Stomach smooth muscle (tissue), 2 donors: Measurements from ENCODE around the gene PARP11.

Source experiments
- H3K27ac ChIP-seq: one replicate; pipeline ENCODE4 v1.7.0; 2013; ENCODE audit warnings: mild to moderate bottlenecking, low read length, inconsistent platforms
- H3K27me3 ChIP-seq, 2 donors: one replicate each; pipeline ENCODE4 v1.7.0; 2013; ENCODE audit warnings: low read length in 2 of 2; ENCODE audit not compliant: insufficient read depth in 2 of 2, control insufficient read depth in 1 of 2
- H3K36me3 ChIP-seq, 2 donors: one replicate each; pipeline ENCODE4 v1.7.0; 2013; ENCODE audit warnings: low read length in 2 of 2; ENCODE audit not compliant: control insufficient read depth in 2 of 2, insufficient read depth in 2 of 2
- H3K4me1 ChIP-seq: one replicate; pipeline ENCODE4 v1.7.0; 2013; ENCODE audit warnings: low read length; ENCODE audit not compliant: control insufficient read depth, insufficient read depth
- H3K4me3 ChIP-seq, 2 donors: one replicate each; pipeline ENCODE4 v1.7.0; 2013; ENCODE audit warnings: low read length in 2 of 2
- H3K9ac ChIP-seq, 2 donors: one replicate each; pipeline ENCODE4 v1.7.0; 2013; ENCODE audit warnings: low read length in 2 of 2, mild to moderate bottlenecking in 1 of 2
- H3K9me3 ChIP-seq, 2 donors: one replicate each; pipeline ENCODE4 v1.7.0; 2013; ENCODE audit warnings: low read length in 2 of 2; ENCODE audit not compliant: control insufficient read depth in 2 of 2
- donor health status: healthy.
- donor health status: Pancreatic carcinoma.

Gene PARP11

GRCh38 chr12:3770891-3771290, 102.3 kb downstream of the PARP11 start:
- H3K27ac ChIP-seq, result no peak overlapping the region
- H3K27me3 ChIP-seq, result no peaks in the 10 kb centered on the region
- H3K9ac ChIP-seq, result no peak overlapping the region
- H3K36me3 ChIP-seq, result no peaks in the 10 kb centered on the region
- no peak overlapping the region for H3K4me3 ChIP-seq
- H3K9me3 ChIP-seq, result no peaks in the 10 kb centered on the region
- H3K4me1 ChIP-seq, result no peaks in the 10 kb centered on the region

DNA sequence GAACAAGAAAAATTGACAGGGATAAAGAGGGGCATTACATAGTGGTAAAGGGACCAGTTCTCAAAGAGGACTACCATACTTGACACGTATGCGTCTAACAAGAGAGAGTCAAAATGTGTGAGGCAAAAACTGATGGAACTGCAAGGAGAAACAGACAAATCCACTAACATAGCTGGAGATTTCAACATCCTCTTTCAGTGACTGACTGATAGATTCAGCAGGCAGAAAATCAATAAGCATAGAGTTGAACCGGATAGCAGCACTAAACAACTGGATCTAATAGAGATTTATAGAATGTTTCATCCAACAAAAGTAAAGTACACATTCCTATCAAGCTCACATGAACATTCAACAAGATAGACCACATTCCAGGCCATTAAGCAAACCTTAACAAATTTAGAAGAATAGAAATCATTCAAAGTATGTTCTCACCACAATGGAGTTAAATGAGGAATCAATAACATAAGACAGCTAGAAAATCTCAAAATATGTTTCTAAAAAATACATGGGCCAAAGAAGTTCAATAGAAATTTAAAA, 104.2 kb downstream of the PARP11 start:
- no peak overlapping the region for H3K4me3 ChIP-seq
- H3K27me3 ChIP-seq, result no peaks in the 10 kb centered on the region

DNA sequence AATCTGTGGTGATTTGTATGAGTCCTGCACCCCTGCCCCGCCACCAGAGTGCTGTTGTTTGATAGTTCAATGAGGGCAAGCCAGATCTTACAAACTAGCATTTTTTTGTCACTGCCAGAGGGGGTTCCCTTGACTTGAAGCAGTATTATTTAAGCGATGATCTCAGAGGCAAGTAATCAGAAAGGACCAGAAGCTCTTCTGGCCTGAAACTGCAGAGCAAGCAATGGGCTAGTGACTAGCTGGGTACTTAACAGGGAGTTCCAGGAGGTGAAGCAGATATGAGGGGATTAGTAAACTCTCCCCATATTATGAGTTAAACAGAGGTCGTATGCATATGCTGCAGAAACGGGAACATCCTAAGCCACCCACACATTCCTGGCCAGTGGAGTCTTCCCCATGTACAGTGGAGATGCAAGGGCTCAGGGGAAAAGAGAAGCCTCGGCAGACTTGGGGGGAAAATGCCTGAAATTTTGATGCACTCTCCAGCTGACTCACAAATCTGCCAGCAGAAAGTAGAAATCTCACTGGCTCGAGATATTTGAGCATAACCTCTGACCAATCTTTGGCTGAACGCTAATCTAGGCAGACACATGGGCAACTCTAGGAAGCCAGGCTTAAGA, 112.0 kb downstream of the PARP11 start:
- no peak overlapping the region for H3K27ac ChIP-seq
- no peak overlapping the region for H3K9ac ChIP-seq
- H3K4me1 ChIP-seq, result no peaks in the 10 kb centered on the region
- no peaks in the 10 kb centered on the region for H3K27me3 ChIP-seq
- no peak overlapping the region for H3K4me3 ChIP-seq
- no peaks in the 10 kb centered on the region for H3K9me3 ChIP-seq
- H3K36me3 ChIP-seq, result no peaks in the 10 kb centered on the region

More for the DNA sequence above, 104.2 kb downstream of the PARP11 start:
- H3K36me3 ChIP-seq, result no peaks in the 10 kb centered on the region
- H3K9ac ChIP-seq, result no peak overlapping the region
- no peak overlapping the region for H3K27ac ChIP-seq
- H3K9me3 ChIP-seq, result no peaks in the 10 kb centered on the region
- no peaks in the 10 kb centered on the region for H3K4me1 ChIP-seq

- no peaks in the 10 kb centered on the region for H3K4me1 ChIP-seq
- H3K4me3 ChIP-seq, result no peak overlapping the region
- no peaks in the 10 kb centered on the region for H3K36me3 ChIP-seq
- H3K27me3 ChIP-seq, result no peaks in the 10 kb centered on the region
- no peak overlapping the region for H3K27ac ChIP-seq
- no peak overlapping the region for H3K9ac ChIP-seq
- H3K9me3 ChIP-seq, result no peaks in the 10 kb centered on the region
Observed at GRCh38 chr12:3759878-3760277, 113.3 kb downstream of the PARP11 start.
